Measurements from ENCODE around the gene SH3PXD2A. TPM values are rescaled to one million over a fixed set of nuclear protein-coding genes. Genes with fewer than 3 reads are reported as not detected.

SH3PXD2A gene
- total and polyA plus RNA-seq, 9 of the 15 experiments (the other 6 are each of a cell fraction or from before 2014, with no cell fraction given): 0.41 to 9.3 (median 2.5) TPM

DNA sequence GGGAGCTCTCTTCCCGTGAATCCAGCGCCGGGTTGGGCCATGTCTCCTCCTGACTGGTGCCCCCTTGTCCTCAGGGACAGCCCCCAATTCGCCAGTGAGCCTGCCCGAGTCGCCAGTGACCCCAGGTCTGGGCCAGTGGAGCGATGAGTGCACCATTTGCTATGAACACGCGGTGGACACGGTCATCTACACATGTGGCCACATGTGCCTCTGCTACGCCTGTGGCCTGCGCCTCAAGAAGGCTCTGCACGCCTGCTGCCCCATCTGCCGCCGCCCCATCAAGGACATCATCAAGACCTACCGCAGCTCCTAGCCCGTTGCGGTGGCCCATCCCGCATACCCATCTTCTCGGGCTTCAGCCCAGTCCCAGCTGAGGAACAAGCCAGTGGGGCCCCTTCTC is 265.3 kb downstream of the SH3PXD2A start:
- ATAC-seq (no peak), FAIRE-seq (no peak), DNase-seq (ENCODE audit: extremely low read depth in 1 of 4, low spot score in 3 of 4) (no peak)
- intact Hi-C loops (cut with micrococcal nuclease) (loop anchor here (5.0 kb wide), 1 partner anchor 103 kb away; no protein-coding TSS in a partner anchor), in situ Hi-C loops (cut with MboI) (loop anchor here (25.0 kb wide), 1 partner anchor 272 kb away; the partner anchor contains the start of gene SH3PXD2A)
- Histone ChIP-seq H3K4me3 (no peak overlapping the region), H4K20me1 (replicated peaks; ENCODE audit: control insufficient read depth, insufficient read depth, low read length) (no peaks in the 10 kb centered on the region), H3K9ac (ENCODE audit: insufficient read depth in 1 of 2, low read depth in 2 of 2, low read length in 2 of 2) (no peak overlapping the region), H3K27me3 (ENCODE audit: control insufficient read depth in 2 of 2, insufficient read depth in 2 of 2, low read length in 2 of 2) (no peaks in the 10 kb centered on the region), H3K9me1 (ENCODE audit: control insufficient read depth, insufficient read depth, low read length) (no peaks in the 10 kb centered on the region), H3K36me3 (ENCODE audit: control insufficient read depth, insufficient read depth, low read length) (no peaks in the 10 kb centered on the region), H3K4me2 (ENCODE audit: insufficient read depth, low read length) (no peak overlapping the region), H3K4me1 (replicated peaks in 1 of 2; ENCODE audit: control insufficient read depth in 2 of 2, insufficient read depth in 2 of 2, low read length in 2 of 2) (no peaks in the 10 kb centered on the region; a peak in 2 of 5 replicates), H3K79me2 (ENCODE audit: control insufficient read depth, insufficient read depth, low read length) (no peaks in the 10 kb centered on the region), H2AFZ (ENCODE audit: low read depth, low read length) (no peak overlapping the region), H3K9me3 (replicated peaks; ENCODE audit: control insufficient read depth, insufficient read depth, low read depth, low read length) (no peaks in the 10 kb centered on the region), H3K27ac (ENCODE audit: extremely low read depth, low read depth, low read length) (no peak overlapping the region)
- TF ChIP-seq ZNF184 (CRISPR knock-in tag; IDR thresholded peaks at IDR 0.05): no peak
- TF ChIP-seq, protein P1, sequence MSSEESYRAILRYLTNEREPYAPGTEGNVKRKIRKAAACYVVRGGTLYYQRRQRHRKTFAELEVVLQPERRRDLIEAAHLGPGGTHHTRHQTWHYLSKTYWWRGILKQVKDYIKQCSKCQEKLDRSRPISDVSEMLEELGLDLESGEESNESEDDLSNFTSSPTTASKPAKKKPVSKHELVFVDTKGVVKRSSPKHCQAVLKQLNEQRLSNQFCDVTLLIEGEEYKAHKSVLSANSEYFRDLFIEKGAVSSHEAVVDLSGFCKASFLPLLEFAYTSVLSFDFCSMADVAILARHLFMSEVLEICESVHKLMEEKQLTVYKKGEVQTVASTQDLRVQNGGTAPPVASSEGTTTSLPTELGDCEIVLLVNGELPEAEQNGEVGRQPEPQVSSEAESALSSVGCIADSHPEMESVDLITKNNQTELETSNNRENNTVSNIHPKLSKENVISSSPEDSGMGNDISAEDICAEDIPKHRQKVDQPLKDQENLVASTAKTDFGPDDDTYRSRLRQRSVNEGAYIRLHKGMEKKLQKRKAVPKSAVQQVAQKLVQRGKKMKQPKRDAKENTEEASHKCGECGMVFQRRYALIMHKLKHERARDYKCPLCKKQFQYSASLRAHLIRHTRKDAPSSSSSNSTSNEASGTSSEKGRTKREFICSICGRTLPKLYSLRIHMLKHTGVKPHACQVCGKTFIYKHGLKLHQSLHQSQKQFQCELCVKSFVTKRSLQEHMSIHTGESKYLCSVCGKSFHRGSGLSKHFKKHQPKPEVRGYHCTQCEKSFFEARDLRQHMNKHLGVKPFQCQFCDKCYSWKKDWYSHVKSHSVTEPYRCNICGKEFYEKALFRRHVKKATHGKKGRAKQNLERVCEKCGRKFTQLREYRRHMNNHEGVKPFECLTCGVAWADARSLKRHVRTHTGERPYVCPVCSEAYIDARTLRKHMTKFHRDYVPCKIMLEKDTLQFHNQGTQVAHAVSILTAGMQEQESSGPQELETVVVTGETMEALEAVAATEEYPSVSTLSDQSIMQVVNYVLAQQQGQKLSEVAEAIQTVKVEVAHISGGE (CRISPR knock-in tag; IDR thresholded peaks at IDR 0.05): no peak
- TF ChIP-seq NCOA1 (IDR thresholded peaks at IDR 0.05; ENCODE audit: low read depth): no peak
- TF ChIP-seq ZKSCAN1 (IDR thresholded peaks at IDR 0.05; ENCODE audit: low read depth, low read length): no peak
- no peak for TF ChIP-seq RNF2 (IDR thresholded peaks at IDR 0.05)
- no peak for TF ChIP-seq IRF2 (CRISPR knock-in tag; IDR thresholded peaks at IDR 0.05)
- TF ChIP-seq ZNF57 (CRISPR knock-in tag; IDR thresholded peaks at IDR 0.05): no peak
- TF ChIP-seq, protein P2, sequence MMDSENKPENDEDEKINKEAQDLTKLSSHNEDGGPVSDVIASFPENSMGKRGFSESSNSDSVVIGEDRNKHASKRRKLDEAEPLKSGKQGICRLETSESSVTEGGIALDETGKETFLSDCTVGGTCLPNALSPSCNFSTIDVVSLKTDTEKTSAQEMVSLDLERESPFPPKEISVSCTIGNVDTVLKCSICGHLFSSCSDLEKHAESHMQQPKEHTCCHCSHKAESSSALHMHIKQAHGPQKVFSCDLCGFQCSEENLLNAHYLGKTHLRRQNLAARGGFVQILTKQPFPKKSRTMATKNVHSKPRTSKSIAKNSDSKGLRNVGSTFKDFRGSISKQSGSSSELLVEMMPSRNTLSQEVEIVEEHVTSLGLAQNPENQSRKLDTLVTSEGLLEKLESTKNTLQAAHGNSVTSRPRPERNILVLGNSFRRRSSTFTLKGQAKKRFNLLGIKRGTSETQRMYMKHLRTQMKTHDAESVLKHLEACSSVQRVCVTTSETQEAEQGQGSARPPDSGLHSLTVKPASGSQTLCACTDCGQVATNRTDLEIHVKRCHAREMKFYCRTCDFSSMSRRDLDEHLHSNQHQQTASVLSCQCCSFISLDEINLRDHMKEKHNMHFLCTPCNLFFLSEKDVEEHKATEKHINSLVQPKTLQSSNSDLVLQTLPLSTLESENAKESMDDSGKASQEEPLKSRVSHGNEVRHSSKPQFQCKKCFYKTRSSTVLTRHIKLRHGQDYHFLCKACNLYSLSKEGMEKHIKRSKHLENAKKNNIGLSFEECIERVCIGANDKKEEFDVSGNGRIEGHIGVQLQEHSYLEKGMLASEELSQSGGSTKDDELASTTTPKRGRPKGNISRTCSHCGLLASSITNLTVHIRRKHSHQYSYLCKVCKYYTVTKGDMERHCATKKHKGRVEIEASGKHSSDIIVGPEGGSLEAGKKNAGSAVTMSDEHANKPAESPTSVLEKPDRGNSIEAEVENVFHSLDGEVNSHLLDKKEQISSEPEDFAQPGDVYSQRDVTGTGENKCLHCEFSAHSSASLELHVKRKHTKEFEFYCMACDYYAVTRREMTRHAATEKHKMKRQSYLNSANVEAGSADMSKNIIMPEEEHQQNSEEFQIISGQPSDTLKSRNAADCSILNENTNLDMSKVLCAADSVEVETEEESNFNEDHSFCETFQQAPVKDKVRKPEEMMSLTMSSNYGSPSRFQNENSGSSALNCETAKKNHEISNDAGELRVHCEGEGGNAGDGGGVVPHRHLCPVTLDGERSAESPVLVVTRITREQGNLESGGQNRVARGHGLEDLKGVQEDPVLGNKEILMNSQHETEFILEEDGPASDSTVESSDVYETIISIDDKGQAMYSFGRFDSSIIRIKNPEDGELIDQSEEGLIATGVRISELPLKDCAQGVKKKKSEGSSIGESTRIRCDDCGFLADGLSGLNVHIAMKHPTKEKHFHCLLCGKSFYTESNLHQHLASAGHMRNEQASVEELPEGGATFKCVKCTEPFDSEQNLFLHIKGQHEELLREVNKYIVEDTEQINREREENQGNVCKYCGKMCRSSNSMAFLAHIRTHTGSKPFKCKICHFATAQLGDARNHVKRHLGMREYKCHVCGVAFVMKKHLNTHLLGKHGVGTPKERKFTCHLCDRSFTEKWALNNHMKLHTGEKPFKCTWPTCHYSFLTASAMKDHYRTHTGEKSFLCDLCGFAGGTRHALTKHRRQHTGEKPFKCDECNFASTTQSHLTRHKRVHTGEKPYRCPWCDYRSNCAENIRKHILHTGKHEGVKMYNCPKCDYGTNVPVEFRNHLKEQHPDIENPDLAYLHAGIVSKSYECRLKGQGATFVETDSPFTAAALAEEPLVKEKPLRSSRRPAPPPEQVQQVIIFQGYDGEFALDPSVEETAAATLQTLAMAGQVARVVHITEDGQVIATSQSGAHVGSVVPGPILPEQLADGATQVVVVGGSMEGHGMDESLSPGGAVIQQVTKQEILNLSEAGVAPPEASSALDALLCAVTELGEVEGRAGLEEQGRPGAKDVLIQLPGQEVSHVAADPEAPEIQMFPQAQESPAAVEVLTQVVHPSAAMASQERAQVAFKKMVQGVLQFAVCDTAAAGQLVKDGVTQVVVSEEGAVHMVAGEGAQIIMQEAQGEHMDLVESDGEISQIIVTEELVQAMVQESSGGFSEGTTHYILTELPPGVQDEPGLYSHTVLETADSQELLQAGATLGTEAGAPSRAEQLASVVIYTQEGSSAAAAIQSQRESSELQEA (IDR thresholded peaks at IDR 0.05; ENCODE audit: low read depth): no peak
- no peak for TF ChIP-seq CHD4 (IDR thresholded peaks at IDR 0.05; ENCODE audit: insufficient read depth, insufficient replicate concordance, low read depth, low read length, poor library complexity, severe bottlenecking)
- no peak for TF ChIP-seq ZNF589 (CRISPR knock-in tag; IDR thresholded peaks at IDR 0.05; ENCODE audit: low read depth)
- no peak for TF ChIP-seq KHSRP (IDR thresholded peaks at IDR 0.05)
- TF ChIP-seq STAT5A (IDR thresholded peaks at IDR 0.05; ENCODE audit: borderline replicate concordance, low read length): no peak
- ChIA-PET POLR2A (interaction anchor here (0.6 to 1.5 kb wide), 3 partner anchors 10 to 31 kb away, joined by 3 to 4 read pairs (median 3); no protein-coding TSS in a partner anchor), CTCF (ENCODE audit: low intra/inter-chr PET ratio) (no interaction called here)
- BruUV-seq (replicated peaks): no TSS peak
- 66% methylated on average over 17 of the region's 20 CpGs for WGBS (ENCODE audit: insufficient coverage, low coverage, missing lambda C conversion rate)

Data from K562 (cell line).